Activated CD8-positive, alpha-beta memory T cell treated with anti-CD3 and anti-CD28 coated beads, Interleukin-2, amount 50 U/mL, for 1 hour (primary cell): ENCODE results near the gene CD9.

Experiments
- DNase-seq: peaks from one replicate; pipeline ENCODE4 v3.0.0-alpha.2; 2020; ENCODE audit errors: extremely low read depth

The CD9 gene

DNA sequence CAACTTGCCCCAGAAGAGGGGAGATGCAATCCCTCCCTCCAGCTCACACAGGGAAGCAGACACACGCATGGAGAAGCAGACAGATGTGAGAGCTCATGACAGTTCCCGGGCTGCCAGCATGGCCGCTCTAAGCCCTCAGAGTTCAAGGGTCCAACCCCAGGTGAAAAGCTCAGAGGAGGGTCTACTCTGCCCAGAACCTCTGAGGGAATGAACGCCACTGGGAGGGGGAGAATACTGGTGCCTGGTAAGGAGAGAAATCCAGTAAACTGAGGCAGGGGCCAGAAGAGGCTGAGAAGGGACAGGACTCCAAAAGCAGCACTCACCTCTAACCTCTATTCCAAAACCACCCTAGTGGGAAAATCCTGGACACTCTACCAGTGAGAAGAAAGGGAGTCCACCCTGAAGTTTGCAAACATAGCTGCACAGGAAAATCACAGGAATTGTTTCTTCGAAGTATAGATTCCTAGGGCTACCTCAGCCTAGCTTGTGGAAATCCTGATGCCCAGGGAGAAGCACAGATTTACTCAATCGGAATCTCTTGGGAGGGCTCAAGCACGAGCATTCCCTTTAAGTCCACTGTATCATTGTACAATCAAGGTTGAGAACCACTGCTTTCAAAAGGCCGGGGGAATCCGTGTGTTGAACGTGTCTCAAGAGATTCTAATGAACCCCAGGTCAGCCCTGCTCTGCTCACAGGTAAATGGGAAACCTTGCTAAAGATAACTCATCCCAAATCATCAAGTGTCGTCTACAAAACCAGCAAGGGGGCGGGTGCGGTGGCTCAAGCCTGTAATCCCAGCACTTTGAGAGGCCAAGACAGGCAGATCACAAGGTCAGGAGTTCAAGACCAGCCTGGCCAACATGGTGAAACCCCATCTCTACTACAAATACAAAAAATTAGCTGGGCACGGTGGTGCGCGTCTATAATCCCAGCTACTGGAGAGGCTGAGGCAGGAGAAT, 76.0 kb downstream of the CD9 start:
- no peak for DNase-seq

DNA sequence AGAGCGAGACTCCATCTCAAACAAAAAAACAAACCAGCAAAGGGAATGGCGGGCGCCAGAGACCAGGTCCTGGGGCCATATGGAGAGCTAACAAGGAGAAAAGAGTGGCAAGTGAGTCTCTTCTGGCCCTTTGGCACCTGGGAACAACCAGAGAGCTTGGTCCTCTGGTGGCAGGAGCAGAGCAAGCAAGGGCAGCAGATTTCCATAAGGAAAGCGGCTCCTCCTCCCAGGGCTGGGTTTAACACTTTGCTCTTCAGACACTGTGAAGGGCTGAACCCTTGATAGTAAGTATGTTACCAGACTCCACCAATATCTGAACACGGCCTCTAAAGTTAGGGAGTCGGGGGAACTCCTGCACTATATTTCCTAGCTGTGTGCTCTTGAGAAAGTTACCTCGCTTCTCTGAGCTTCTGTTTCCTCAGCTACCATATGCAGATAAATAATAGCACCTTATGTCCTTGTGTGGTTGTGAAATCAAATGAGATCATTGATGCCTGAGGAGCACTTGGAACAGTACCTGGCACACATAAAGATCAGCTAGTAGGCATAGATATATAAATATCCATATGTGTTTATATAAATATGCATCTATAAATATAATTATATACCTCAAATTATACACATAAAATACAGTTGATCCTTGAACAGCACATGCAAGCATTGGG, 76.9 kb downstream of the CD9 start:
- DNase-seq: no peak

DNA sequence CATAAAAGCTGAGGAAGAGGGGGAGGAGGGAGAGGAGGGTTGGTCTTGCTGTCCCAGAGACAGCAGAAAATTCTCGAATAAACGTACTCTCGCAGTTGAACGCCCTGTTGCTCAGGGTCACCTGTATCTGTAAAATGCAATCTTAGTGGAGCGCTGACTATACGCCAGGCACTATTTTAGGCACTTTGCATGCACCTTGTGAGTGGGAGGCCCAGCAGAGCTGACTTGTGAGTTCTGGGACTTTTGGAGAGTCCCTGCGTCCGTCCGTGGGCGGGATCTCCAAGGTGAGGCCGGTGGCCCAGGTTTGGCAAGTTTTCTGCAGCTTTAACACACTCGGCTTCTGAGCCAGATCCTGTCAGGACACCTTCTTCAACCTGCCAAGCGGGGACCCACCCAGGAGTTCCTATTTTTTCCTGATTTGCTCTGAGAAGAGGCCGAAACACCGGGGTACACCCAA, 77.8 kb downstream of the CD9 start:
- no peak for DNase-seq

GRCh38 chr12:6278439-6279255, 78.4 kb downstream of the CD9 start:
- DNase-seq: peak; percentile 45

DNA sequence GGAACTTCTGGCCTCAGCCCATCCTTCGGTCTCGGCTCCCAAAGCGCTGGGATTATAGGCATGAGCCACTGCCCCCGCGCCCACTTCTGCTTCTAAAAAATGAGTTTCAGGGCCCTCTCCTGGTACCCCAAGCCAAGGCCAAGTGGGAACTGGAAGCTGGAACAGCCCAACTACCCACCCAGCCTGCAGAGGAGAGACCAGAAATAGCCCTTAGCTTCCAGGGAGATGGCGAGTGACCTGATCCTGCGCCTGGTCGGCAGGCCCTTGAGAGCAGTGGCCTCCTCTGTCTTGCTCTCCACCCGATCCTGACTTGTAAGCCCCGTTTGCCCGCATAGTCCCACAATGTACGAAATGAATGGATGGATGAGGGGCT, 79.0 kb downstream of the CD9 start:
- DNase-seq: no peak

DNA sequence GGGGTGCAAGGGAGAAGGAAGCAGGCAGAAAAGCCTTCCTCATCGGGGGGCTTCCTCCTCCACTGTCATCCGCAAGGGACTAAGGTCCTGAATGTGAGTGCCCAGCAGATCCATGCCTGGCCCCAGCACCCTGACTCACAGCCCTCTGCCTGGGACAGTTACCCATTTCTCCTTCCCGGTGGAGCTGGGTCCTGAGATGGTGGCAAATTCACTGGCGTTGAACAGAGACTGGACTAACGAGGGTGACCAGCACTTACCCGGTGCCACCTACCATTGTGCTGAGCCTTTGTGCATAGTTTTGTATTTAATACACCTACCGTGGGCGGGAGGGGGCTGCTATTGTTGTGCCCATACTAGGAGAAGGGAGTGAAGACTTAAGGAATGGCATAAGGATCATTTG, 79.4 kb downstream of the CD9 start:
- no peak for DNase-seq

DNA sequence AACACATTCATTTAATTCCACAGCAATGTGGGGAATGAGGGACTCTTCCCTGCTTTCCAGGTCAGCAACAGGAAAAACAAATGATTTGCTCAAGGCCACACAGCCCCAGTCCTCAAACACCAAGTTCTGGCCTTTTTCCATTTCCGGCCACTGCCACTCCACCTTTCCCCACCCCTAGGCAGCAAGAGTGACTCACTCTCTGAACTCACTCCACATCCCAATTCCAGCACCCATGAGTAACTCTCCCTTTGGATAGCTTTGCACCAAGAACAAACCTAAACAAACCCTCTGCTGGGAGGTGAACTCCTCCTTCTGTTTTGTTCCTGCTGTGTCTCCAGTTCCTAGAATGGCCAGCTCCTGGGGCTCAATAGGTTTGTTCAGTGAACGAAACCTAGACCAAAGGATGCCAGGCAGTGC, 79.9 kb downstream of the CD9 start:
- no peak for DNase-seq

DNA sequence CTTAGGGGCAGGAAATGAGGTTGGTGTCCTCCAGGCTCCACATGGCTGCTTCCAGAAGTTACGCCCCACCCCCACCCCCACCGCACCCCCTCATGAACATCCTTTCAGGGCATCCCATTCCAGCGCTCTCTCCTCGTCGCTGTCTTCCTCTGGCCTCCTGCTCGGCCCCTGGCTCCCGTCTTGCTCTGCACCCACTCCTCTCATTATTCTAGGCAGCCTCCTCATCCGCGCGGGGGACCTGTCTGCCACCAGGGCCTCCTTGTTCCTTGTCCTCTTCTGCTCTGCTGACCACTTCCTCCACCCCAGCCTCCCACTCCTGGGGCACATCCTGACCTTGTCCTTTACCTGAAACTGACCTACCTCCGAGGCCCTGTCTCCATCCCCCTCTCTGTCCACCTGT, 80.5 kb downstream of the CD9 start:
- no peak for DNase-seq

GRCh38 chr12:6281081-6281809, 81.0 kb downstream of the CD9 start:
- no peak for DNase-seq

DNA sequence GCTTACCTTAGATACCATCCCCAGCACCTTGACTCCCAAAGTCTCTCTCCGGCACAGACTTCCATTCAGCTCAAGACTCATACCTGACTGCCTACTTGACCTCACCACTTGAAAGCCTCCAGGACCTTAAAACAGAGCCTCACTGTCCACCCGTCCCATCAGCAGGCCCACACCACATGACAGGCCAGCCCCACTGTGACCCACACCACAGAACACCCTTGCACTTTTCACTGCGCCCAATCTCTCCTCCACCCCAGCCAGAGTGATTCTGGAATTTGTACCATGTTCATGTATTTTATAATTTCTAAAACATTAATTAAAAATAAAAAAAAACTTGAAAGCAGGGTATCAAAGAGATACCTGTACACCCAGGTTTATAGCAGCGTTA, 82.2 kb downstream of the CD9 start:
- no peak for DNase-seq

- DNase-seq: no peak
These were observed 84.1 kb downstream of the CD9 start for GRCh38 chr12:6284273-6284672.

DNA sequence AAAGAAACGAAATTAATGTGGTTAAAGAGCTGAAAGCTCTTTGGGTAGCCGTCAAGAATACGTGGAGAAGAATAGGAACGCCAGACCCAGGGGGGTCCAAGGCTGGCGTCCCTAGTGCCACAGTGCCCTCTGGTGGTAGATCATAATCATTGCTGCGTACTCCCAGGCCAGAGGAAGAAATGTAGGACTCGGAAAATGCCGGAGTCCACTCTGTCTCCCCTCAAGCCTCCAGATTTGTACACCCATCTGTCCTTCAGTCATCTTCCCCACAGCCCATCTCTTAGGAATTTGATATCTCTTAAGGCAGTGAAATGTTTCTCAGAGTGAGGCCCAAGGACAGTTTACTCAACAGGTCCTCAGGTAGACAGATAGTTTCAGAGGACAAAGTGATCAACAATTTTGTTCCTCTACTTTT, 84.9 kb downstream of the CD9 start:
- DNase-seq: peak; percentile 26

DNA sequence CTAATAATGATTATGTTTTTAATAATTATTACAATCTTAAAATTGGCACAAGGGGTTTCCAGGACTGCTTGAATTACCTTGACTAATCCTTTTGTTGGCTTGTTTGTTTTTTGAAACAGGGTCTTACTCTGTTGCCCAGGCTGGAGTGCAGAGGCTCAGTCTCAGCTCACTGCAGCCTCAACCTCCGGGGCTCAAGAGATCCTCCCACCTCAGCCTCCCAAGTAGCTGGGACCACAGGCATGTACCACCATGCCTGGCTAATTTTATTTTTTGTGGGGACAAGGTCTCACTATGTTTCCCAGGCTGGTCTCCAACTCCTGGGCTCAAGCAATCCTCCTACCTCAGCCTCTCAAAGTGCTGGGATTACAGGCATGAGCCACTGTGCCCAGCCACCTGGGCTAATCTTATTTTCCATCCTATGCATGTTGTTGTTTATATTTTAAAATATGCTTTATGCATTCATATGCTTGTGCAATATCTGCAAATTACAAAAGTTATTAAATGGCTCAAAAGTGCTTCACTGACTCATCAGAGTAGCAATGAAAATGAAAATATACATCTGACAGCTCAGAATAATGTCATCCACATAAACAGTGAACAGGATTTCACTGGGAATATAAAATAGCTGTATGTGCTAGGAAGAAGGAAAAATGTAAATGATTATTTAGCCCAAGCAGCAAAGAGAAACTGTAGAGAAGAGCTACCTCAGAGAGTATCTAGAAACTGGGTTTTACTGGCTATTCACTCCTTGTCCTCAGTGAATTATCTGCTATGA, 85.5 kb downstream of the CD9 start:
- DNase-seq: no peak
